SU-DHL-6 (cell line): Measurements from ENCODE around the gene LOXL1.

Experiments
- EZH2phosphoT487 ChIP-seq: fragments of 200-600 bp; sonication (generic), shearing (Covaris generic); conservative IDR thresholded peaks from 2 replicates; pipeline ENCODE4 v1.6.1; 2018; ENCODE audit warnings: mild to moderate bottlenecking, antibody characterized with exemption, low read length, moderate library complexity, mixed read lengths
- TF ChIP-seq, protein P1 (sequence below): fragments of 200-600 bp; sonication (generic); IDR thresholded peaks from one replicate; pipeline ENCODE4 v1.5.1; 2017; ENCODE audit warnings: antibody characterized with exemption, mild to moderate bottlenecking, low read length, moderate library complexity; ENCODE audit not compliant: insufficient read depth, poor library complexity, severe bottlenecking

DNA sequence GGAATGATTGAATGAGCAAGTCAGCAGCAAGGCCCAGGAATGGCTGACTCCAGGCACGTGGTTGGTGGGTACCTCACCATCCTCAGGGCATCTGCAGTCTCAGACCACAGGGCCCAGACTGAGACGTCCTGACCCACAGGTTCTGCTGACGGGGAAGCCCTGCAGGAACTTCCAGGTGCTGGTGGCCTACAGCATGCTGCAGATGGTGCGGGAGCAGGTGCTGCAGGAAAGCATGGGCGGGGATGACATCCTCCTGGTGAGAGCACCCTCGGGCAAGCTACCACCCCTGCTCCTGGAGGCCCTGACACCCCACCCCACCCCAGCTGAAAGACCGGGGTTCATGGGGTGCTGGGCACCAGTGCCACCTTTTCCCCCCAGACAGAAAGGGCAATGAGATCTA, 38.8 kb upstream of the LOXL1 start:
- TF ChIP-seq, protein P1, sequence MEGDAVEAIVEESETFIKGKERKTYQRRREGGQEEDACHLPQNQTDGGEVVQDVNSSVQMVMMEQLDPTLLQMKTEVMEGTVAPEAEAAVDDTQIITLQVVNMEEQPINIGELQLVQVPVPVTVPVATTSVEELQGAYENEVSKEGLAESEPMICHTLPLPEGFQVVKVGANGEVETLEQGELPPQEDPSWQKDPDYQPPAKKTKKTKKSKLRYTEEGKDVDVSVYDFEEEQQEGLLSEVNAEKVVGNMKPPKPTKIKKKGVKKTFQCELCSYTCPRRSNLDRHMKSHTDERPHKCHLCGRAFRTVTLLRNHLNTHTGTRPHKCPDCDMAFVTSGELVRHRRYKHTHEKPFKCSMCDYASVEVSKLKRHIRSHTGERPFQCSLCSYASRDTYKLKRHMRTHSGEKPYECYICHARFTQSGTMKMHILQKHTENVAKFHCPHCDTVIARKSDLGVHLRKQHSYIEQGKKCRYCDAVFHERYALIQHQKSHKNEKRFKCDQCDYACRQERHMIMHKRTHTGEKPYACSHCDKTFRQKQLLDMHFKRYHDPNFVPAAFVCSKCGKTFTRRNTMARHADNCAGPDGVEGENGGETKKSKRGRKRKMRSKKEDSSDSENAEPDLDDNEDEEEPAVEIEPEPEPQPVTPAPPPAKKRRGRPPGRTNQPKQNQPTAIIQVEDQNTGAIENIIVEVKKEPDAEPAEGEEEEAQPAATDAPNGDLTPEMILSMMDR = no peak
- TF ChIP-seq EZH2phosphoT487 = no peak
